Daoy (cell line): ENCODE data around the gene CACNA1A. TPM values are rescaled to one million over a fixed set of nuclear protein-coding genes. Genes with fewer than 3 reads are reported as not detected.
"Not testable (repeated sequence)": the region's sequence is repeated elsewhere in the genome, so short reads cannot be mapped to it uniquely, and the experiment has no call there.

Experiments
- DNase-seq: peaks from one replicate; pipeline ENCODE4 v3.0.0-alpha.2; 2015; ENCODE audit warnings: low read depth
- total RNA-seq: library from RNA; depleted of rRNA; stranded (reverse); fragments of >200 nt; shearing (Covaris generic); gene quantifications from 2 replicates; pipeline ENCODE4 v1.2.3, GENCODE V29; 2014

Gene CACNA1A
- total RNA-seq, 1 experiment from 2014 or later, result 5.0 TPM

GRCh38 chr19:13427273-13428051 lies 78.8 kb downstream of the CACNA1A start:
- no peak for DNase-seq

GRCh38 chr19:13425875-13426274 lies 80.4 kb downstream of the CACNA1A start:
- not testable (repeated sequence) for DNase-seq

GRCh38 chr19:13425151-13425550 lies 81.1 kb downstream of the CACNA1A start:
- no peak for DNase-seq

GRCh38 chr19:13420780-13421179 lies 85.5 kb downstream of the CACNA1A start:
- DNase-seq, result no peak

- no peak for DNase-seq
Observed at GRCh38 chr19:13417054-13417453, 89.2 kb downstream of the CACNA1A start.

GRCh38 chr19:13411899-13412298 lies 94.4 kb downstream of the CACNA1A start:
- no peak for DNase-seq

GRCh38 chr19:13410946-13411345 lies 95.3 kb downstream of the CACNA1A start:
- no peak for DNase-seq

GRCh38 chr19:13408889-13409518 lies 97.3 kb downstream of the CACNA1A start:
- DNase-seq, result no peak

- no peak for DNase-seq
Observed at GRCh38 chr19:13404236-13404635, 102.0 kb downstream of the CACNA1A start.

GRCh38 chr19:13401388-13401787 lies 104.9 kb downstream of the CACNA1A start:
- DNase-seq, result peak; percentile 63

GRCh38 chr19:13400296-13400695 lies 106.0 kb downstream of the CACNA1A start:
- DNase-seq, result no peak

- no peak for DNase-seq
Observed at GRCh38 chr19:13399746-13400145, 106.5 kb downstream of the CACNA1A start.

GRCh38 chr19:13398780-13399726 lies 107.2 kb downstream of the CACNA1A start:
- DNase-seq, result peak; percentile 93

- DNase-seq, result no peak
Observed at GRCh38 chr19:13398182-13398581, 108.1 kb downstream of the CACNA1A start.

- DNase-seq, result peak; percentile 40
Observed at GRCh38 chr19:13396250-13397080, 109.8 kb downstream of the CACNA1A start.

- no peak for DNase-seq
Observed at GRCh38 chr19:13382633-13382938, 123.7 kb downstream of the CACNA1A start.

GRCh38 chr19:13381827-13382632 lies 124.2 kb downstream of the CACNA1A start:
- DNase-seq, result no peak

GRCh38 chr19:13376537-13376936 lies 129.7 kb downstream of the CACNA1A start:
- no peak for DNase-seq

GRCh38 chr19:13373599-13373998 lies 132.7 kb downstream of the CACNA1A start:
- DNase-seq, result no peak

GRCh38 chr19:13370948-13371347 lies 135.3 kb downstream of the CACNA1A start:
- DNase-seq, result no peak
